Lower lobe of right lung (tissue), 2 donors: ENCODE data around the gene FUBP3. TPM values are rescaled to one million over a fixed set of nuclear protein-coding genes. Genes with fewer than 3 reads are reported as not detected.

Experiments
- ATAC-seq, 2 donors: fragments of 200-7000 bp; cut with Tn5 transposase; one replicate each; pipeline ENCODE4 v1.9.1; 2020 to 2022; ENCODE audit warnings: mild to moderate bottlenecking in 2 of 2, moderate library complexity in 2 of 2
- DNase-seq: peaks from one replicate; pipeline ENCODE4 v3.0.0-alpha.2; 2020
- H3K27ac ChIP-seq: fragments of 200-600 bp; one replicate; pipeline ENCODE4 v1.8.0; 2022
- H3K27me3 ChIP-seq: fragments of 200-600 bp; one replicate; pipeline ENCODE4 v1.8.0; 2022; ENCODE audit warnings: low read depth
- H3K36me3 ChIP-seq: fragments of 200-600 bp; one replicate; pipeline ENCODE4 v1.8.0; 2022; ENCODE audit warnings: mild to moderate bottlenecking
- H3K4me1 ChIP-seq: fragments of 200-600 bp; one replicate; pipeline ENCODE4 v1.8.0; 2022
- H3K4me3 ChIP-seq: fragments of 200-600 bp; one replicate; pipeline ENCODE4 v1.8.0; 2022; ENCODE audit warnings: mild to moderate bottlenecking
- H3K9me3 ChIP-seq: fragments of 200-600 bp; one replicate; pipeline ENCODE4 v1.8.0; 2022
- intact Hi-C: fragments of 100-400 bp; cut with DNase I; formaldehyde crosslinking; loops from one replicate; pipeline ENCODE4 v1.11.0; 2022
- total RNA-seq: library from RNA; stranded (reverse); fragmentation: NEBNext Ultra II Directional; extraction: Animal tissue kit (Norgen Biotek cat#: 25700); gene quantifications from one replicate; pipeline ENCODE4 v1.2.1, GENCODE V29; 2021
- TF ChIP-seq, protein P1 (sequence below): fragments of 200-600 bp; IDR thresholded peaks from one replicate; pipeline ENCODE4 v1.8.0; 2022; ENCODE audit warnings: antibody characterized with exemption, mild to moderate bottlenecking
- donor health status: DM: no; HTN: yes; CAD: no; lungs with severe emphysema.

The FUBP3 gene
- total RNA-seq, 1 donor from 2014 or later, result 46.8 TPM

- DNase-seq (no peak), ATAC-seq (no peak)
- TF ChIP-seq, protein P1, sequence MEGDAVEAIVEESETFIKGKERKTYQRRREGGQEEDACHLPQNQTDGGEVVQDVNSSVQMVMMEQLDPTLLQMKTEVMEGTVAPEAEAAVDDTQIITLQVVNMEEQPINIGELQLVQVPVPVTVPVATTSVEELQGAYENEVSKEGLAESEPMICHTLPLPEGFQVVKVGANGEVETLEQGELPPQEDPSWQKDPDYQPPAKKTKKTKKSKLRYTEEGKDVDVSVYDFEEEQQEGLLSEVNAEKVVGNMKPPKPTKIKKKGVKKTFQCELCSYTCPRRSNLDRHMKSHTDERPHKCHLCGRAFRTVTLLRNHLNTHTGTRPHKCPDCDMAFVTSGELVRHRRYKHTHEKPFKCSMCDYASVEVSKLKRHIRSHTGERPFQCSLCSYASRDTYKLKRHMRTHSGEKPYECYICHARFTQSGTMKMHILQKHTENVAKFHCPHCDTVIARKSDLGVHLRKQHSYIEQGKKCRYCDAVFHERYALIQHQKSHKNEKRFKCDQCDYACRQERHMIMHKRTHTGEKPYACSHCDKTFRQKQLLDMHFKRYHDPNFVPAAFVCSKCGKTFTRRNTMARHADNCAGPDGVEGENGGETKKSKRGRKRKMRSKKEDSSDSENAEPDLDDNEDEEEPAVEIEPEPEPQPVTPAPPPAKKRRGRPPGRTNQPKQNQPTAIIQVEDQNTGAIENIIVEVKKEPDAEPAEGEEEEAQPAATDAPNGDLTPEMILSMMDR, result no peak
- Histone ChIP-seq H3K9me3 (no peaks in the 10 kb centered on the region), H3K27me3 (peaks cover 92% of the 10 kb centered on the region), H3K4me1 (peaks cover 63% of the 10 kb centered on the region), H3K36me3 (no peaks in the 10 kb centered on the region), H3K27ac (no peak within 1 kb of the TSS), H3K4me3 (no peak within 1 kb of the TSS)
- intact Hi-C loops, result no loop called here
Observed at GRCh38 chr9:130664251-130665028, 85.1 kb downstream of the FUBP3 start, which contains the start of gene PRDM12. TSS of gene PRDM12 (plus strand) at chr9:130664594. CDS start at chr9:130664654, 60 bp downstream.

- H3K36me3 ChIP-seq, result no peaks in the 10 kb centered on the region
- peaks cover 60% of the 10 kb centered on the region for H3K4me1 ChIP-seq
- no peak overlapping the region for H3K27ac ChIP-seq
- DNase-seq (no peak), ATAC-seq (no peak)
- H3K27me3 ChIP-seq, result peaks cover 86% of the 10 kb centered on the region
- no peaks in the 10 kb centered on the region for H3K9me3 ChIP-seq
- TF ChIP-seq, protein P1, result no peak
- H3K4me3 ChIP-seq, result no peak overlapping the region
- intact Hi-C loops, result no loop called here
Observed at GRCh38 chr9:130665029-130665430, 85.7 kb downstream of the FUBP3 start.

DNA sequence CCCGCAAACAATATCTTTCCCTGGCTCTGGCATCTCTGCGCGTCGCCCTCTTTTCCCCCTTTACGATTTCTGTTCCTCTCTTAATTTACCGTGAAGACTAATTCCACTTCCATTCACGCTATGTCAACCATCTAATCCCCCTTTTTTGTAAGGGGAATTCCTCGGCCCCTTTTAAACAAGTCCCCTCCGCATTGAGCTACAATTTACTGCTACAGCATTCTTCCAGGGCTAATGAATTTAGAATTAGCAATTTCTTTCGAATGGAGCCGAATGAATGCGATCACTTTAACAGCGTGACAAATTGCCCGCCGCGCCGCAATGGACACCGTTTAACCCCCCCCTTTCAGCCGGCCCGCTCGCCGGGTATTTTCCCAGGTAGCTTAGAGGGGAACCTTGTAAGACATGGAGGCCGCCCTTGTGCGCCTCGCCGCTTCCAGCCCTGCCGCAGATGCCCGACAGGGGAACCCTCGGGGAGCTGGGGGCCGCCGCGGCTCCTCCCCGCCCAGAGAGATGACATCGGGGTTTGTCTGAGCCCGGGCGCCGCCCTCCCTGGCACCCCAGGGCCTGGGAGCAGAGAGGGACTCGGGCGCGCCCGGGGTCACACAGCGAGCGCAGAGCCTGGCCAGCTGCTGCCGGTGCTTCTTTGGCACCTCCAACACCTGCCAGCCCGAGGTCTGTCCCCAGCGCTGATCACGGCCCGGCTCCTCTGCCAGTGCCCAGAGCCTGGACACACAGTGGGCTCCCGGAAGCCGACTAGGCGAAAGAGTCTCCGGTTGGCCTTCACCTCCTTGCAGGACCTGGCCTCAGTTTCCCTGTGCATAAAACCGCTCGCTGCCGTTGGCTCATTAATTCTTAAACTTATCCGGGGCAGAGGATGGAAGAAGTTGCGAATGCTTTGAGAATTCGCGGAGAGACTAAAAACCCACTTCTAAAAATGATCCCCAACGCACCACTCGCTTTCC, 86.3 kb downstream of the FUBP3 start:
- DNase-seq (no peak), ATAC-seq (no peak)
- no peaks in the 10 kb centered on the region for H3K36me3 ChIP-seq
- peaks cover 53% of the 10 kb centered on the region for H3K4me1 ChIP-seq
- intact Hi-C loops, result no loop called here
- no peak overlapping the region for H3K4me3 ChIP-seq
- TF ChIP-seq, protein P1, result no peak
- no peaks in the 10 kb centered on the region for H3K9me3 ChIP-seq
- H3K27ac ChIP-seq, result no peak overlapping the region
- peaks cover 79% of the 10 kb centered on the region for H3K27me3 ChIP-seq

- ATAC-seq, result no peak
- Histone ChIP-seq H3K4me3 (no peak overlapping the region), H3K27me3 (peaks cover 71% of the 10 kb centered on the region), H3K9me3 (no peaks in the 10 kb centered on the region), H3K36me3 (no peaks in the 10 kb centered on the region), H3K27ac (no peak overlapping the region), H3K4me1 (peaks cover 45% of the 10 kb centered on the region)
- intact Hi-C loops, result no loop called here
- no peak for DNase-seq
- TF ChIP-seq, protein P1, result no peak
Observed at GRCh38 chr9:130666393-130667119, 87.2 kb downstream of the FUBP3 start.

DNA sequence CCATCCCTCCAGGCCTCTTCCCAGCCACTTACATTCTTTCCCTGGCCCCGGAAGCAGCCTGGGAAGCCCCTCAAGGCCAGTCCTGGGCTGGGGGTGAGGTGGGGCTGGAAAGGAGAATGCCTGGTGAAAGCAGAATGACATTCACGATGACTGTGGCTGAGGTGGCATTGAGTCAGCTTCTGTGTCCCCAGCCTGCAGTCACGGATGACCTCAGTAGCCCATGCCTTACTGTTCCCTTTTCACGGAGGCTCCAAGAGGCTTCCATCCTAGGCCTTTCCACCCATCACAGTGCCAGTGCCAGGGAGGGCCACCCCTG, 87.7 kb downstream of the FUBP3 start:
- TF ChIP-seq, protein P1, result no peak
- H3K36me3 ChIP-seq, result no peaks in the 10 kb centered on the region
- H3K4me3 ChIP-seq, result no peak overlapping the region
- DNase-seq (no peak), ATAC-seq (no peak)
- no peaks in the 10 kb centered on the region for H3K9me3 ChIP-seq
- H3K27me3 ChIP-seq, result peaks cover 65% of the 10 kb centered on the region
- no peak overlapping the region for H3K27ac ChIP-seq
- intact Hi-C loops, result no loop called here
- peaks cover 41% of the 10 kb centered on the region for H3K4me1 ChIP-seq
